Activated T-cell treated with anti-CD3 and anti-CD28 coated beads, Interleukin-2, amount 50 U/mL, for 4 hours (primary cell): ENCODE measurements around the gene RAB3C. TPM values are rescaled to one million over a fixed set of nuclear protein-coding genes. Genes with fewer than 3 reads are reported as not detected.

Experiments used
- ATAC-seq, 2 donors: fragments of 200-7000 bp; cut with Tn5 transposase; one replicate each; pipeline ENCODE4 v1.10.0; 2021
- DNase-seq: peaks from one replicate; pipeline ENCODE4 v3.0.0-alpha.2; 2020
- H3K27me3 Mint-ChIP-seq: one replicate; pipeline ENCODE4 v1.8.0; 2021; ENCODE audit warnings: low read depth, mixed read lengths
- H3K36me3 Mint-ChIP-seq: one replicate; pipeline ENCODE4 v1.8.0; 2022; ENCODE audit warnings: mixed read lengths; ENCODE audit not compliant: insufficient read depth
- H3K4me1 Mint-ChIP-seq: one replicate; pipeline ENCODE4 v1.8.0; 2021; ENCODE audit warnings: low read depth, mixed read lengths
- H3K4me3 Mint-ChIP-seq: one replicate; pipeline ENCODE4 v1.8.0; 2021; ENCODE audit warnings: mild to moderate bottlenecking, moderate library complexity, mixed read lengths
- H3K9me3 Mint-ChIP-seq: one replicate; pipeline ENCODE4 v1.8.0; 2021; ENCODE audit warnings: mixed read lengths
- total RNA-seq, 3 donors: library from RNA; stranded (reverse); gene quantifications; one replicate each; pipeline ENCODE4 v1.2.1, GENCODE V29; 2021

Gene RAB3C
- total RNA-seq, 3 donors from 2014 or later = not detected

DNA sequence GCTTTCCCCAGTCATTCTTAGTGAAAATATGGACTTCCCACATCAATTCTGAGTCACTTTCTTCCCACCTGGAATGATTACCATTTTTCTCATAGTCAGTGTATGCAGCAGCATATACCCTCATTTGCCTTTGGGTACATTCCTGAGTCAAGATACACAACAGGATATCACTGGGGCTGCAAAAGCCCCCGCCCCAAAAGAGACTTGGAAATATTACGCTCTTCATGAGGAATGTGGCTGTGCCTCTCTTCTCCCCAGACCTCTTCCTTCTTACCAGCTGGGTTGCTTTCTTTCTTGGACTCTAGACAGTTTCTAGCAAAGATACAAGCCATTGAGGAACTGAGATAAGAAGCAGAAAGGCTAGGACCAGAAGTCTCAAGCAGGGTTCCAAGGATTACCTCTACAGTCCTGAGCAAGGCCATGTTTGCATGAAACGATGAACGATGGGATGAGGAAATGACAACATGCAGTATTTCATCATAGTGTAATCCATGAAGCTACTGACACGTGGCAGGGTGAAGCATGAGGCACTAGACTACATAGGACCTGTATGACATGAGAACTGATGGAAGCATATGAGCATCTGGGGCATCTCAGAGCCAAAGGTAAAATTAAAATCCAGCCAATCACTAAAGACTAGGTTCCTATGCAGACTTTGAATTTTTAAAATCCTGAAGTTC lies 218.1 kb downstream of the RAB3C start:
- Mint-ChIP-seq H3K4me1 (no peaks in the 10 kb centered on the region), H3K27me3 (peaks cover 12% of the 10 kb centered on the region), H3K9me3 (no peaks in the 10 kb centered on the region), H3K4me3 (no peak overlapping the region), H3K36me3 (no peaks in the 10 kb centered on the region)
- ATAC-seq (no peak), DNase-seq (no peak)

DNA sequence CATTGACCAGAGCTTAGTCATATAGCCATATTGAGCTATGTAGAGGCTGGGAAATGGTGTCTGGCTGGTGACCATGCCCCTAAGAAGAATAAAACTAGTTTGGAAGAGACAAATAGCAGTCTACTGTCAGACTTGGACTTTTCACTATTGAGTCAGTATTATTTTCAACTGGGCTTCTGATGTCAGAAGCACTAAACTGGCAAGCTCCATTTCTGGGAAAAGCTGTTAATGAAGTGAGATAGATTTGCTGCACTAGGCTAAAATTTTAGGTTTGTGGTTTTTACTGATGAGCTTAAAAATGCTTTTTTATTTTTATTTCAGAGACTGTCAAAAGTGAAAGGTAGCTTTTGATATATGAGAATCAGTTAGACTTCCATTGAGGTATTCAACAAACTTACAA lies 220.2 kb downstream of the RAB3C start:
- H3K9me3 Mint-ChIP-seq = no peaks in the 10 kb centered on the region
- H3K36me3 Mint-ChIP-seq = no peaks in the 10 kb centered on the region
- no peaks in the 10 kb centered on the region for H3K4me1 Mint-ChIP-seq
- H3K27me3 Mint-ChIP-seq = peaks cover 9% of the 10 kb centered on the region
- DNase-seq (no peak), ATAC-seq (no peak)
- no peak overlapping the region for H3K4me3 Mint-ChIP-seq

GRCh38 chr5:58804291-58804690 lies 221.4 kb downstream of the RAB3C start:
- Mint-ChIP-seq H3K9me3 (no peaks in the 10 kb centered on the region), H3K4me1 (no peaks in the 10 kb centered on the region), H3K36me3 (no peaks in the 10 kb centered on the region), H3K27me3 (peaks cover 9% of the 10 kb centered on the region), H3K4me3 (no peak overlapping the region)
- ATAC-seq (no peak), DNase-seq (no peak)

GRCh38 chr5:58810086-58810485 lies 227.2 kb downstream of the RAB3C start:
- H3K27me3 Mint-ChIP-seq = no peaks in the 10 kb centered on the region
- no peak for DNase-seq
- no peaks in the 10 kb centered on the region for H3K9me3 Mint-ChIP-seq
- no peak for ATAC-seq
- no peaks in the 10 kb centered on the region for H3K36me3 Mint-ChIP-seq
- no peaks in the 10 kb centered on the region for H3K4me1 Mint-ChIP-seq
- no peak overlapping the region for H3K4me3 Mint-ChIP-seq

GRCh38 chr5:58813855-58814254 lies 231.0 kb downstream of the RAB3C start:
- DNase-seq = no peak
- Mint-ChIP-seq H3K4me1 (no peaks in the 10 kb centered on the region), H3K36me3 (no peaks in the 10 kb centered on the region), H3K4me3 (no peak overlapping the region), H3K27me3 (no peaks in the 10 kb centered on the region), H3K9me3 (no peaks in the 10 kb centered on the region)
- ATAC-seq = no peak

- ATAC-seq = no peak
- no peak for DNase-seq
Observed at GRCh38 chr5:58816181-58816731, 233.4 kb downstream of the RAB3C start.

GRCh38 chr5:58818465-58818864 lies 235.6 kb downstream of the RAB3C start:
- no peaks in the 10 kb centered on the region for H3K9me3 Mint-ChIP-seq
- no peaks in the 10 kb centered on the region for H3K4me1 Mint-ChIP-seq
- no peak for DNase-seq
- H3K36me3 Mint-ChIP-seq = no peaks in the 10 kb centered on the region
- no peak overlapping the region for H3K4me3 Mint-ChIP-seq
- no peaks in the 10 kb centered on the region for H3K27me3 Mint-ChIP-seq
- ATAC-seq = no peak

More at GRCh38 chr5:58816181-58816731, 233.4 kb downstream of the RAB3C start:
- H3K9me3 Mint-ChIP-seq = no peaks in the 10 kb centered on the region
- H3K4me3 Mint-ChIP-seq = no peak overlapping the region
- no peaks in the 10 kb centered on the region for H3K27me3 Mint-ChIP-seq
- H3K4me1 Mint-ChIP-seq = no peaks in the 10 kb centered on the region
- H3K36me3 Mint-ChIP-seq = no peaks in the 10 kb centered on the region

- no peak for ATAC-seq
- H3K9me3 Mint-ChIP-seq = no peaks in the 10 kb centered on the region
Observed at GRCh38 chr5:58825441-58825840, 242.6 kb downstream of the RAB3C start.

GRCh38 chr5:58825899-58826298 lies 243.0 kb downstream of the RAB3C start:
- H3K4me1 Mint-ChIP-seq = no peaks in the 10 kb centered on the region
- no peak for ATAC-seq

More at GRCh38 chr5:58825441-58825840, 242.6 kb downstream of the RAB3C start:
- Mint-ChIP-seq H3K4me3 (no peak overlapping the region), H3K4me1 (no peaks in the 10 kb centered on the region), H3K36me3 (no peaks in the 10 kb centered on the region), H3K27me3 (peaks cover 3% of the 10 kb centered on the region)
- no peak for DNase-seq

DNA sequence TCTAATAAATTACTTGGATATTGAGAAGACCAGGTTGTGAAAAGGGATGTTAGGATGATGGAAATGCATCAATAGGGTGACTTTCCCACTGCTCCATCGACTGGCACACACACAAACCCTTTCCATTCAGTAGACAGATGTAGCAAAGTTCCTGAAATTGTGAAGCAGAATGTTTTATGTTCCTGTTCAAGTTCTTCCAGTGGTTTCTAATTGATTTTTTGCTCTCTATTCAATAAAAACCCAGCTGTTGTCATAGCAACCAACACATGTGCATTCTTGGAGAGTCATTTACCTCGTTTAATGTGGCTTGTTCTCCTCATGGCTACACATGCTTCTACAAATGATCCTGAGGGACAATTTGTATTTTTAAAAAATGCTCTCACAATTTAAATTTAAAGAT lies 244.6 kb downstream of the RAB3C start:
- no peak overlapping the region for H3K4me3 Mint-ChIP-seq
- ATAC-seq = no peak

More at GRCh38 chr5:58825899-58826298, 243.0 kb downstream of the RAB3C start:
- Mint-ChIP-seq H3K4me3 (no peak overlapping the region), H3K36me3 (no peaks in the 10 kb centered on the region), H3K27me3 (peaks cover 5% of the 10 kb centered on the region), H3K9me3 (no peaks in the 10 kb centered on the region)
- DNase-seq = no peak

GRCh38 chr5:58828258-58828657 lies 245.4 kb downstream of the RAB3C start:
- ATAC-seq (no peak), DNase-seq (no peak)
- H3K27me3 Mint-ChIP-seq = peaks cover 8% of the 10 kb centered on the region
- H3K4me3 Mint-ChIP-seq = no peak overlapping the region
- no peaks in the 10 kb centered on the region for H3K9me3 Mint-ChIP-seq
- no peaks in the 10 kb centered on the region for H3K4me1 Mint-ChIP-seq
- H3K36me3 Mint-ChIP-seq = no peaks in the 10 kb centered on the region

More for the DNA sequence above, 244.6 kb downstream of the RAB3C start:
- Mint-ChIP-seq H3K27me3 (peaks cover 8% of the 10 kb centered on the region), H3K36me3 (no peaks in the 10 kb centered on the region), H3K4me1 (no peaks in the 10 kb centered on the region), H3K9me3 (no peaks in the 10 kb centered on the region)
- no peak for DNase-seq

- Mint-ChIP-seq H3K27me3 (peaks cover 9% of the 10 kb centered on the region), H3K9me3 (peaks cover 8% of the 10 kb centered on the region), H3K4me3 (no peak overlapping the region), H3K36me3 (no peaks in the 10 kb centered on the region), H3K4me1 (no peaks in the 10 kb centered on the region)
- ATAC-seq (no peak), DNase-seq (no peak)
Observed at GRCh38 chr5:58834242-58835225, 251.7 kb downstream of the RAB3C start.

- ATAC-seq (no peak), DNase-seq (no peak)
- Mint-ChIP-seq H3K4me3 (no peak overlapping the region), H3K36me3 (no peaks in the 10 kb centered on the region), H3K27me3 (peaks cover 4% of the 10 kb centered on the region), H3K9me3 (peaks cover 21% of the 10 kb centered on the region), H3K4me1 (no peaks in the 10 kb centered on the region)
Observed at GRCh38 chr5:58836351-58836750, 253.5 kb downstream of the RAB3C start.

- H3K4me3 Mint-ChIP-seq = no peak overlapping the region
- ATAC-seq = no peak
- H3K4me1 Mint-ChIP-seq = no peaks in the 10 kb centered on the region
- H3K27me3 Mint-ChIP-seq = peaks cover 6% of the 10 kb centered on the region
- peaks cover 21% of the 10 kb centered on the region for H3K9me3 Mint-ChIP-seq
- no peaks in the 10 kb centered on the region for H3K36me3 Mint-ChIP-seq
- no peak for DNase-seq
Observed at GRCh38 chr5:58838729-58839128, 255.9 kb downstream of the RAB3C start.
